A549 (cell line): ENCODE measurements around the gene KLHL29. TPM values are rescaled to one million over a fixed set of nuclear protein-coding genes. Genes with fewer than 3 reads are reported as not detected.

Experiments used
- ATAC-seq, 2 experiments: fragments of 200-7000 bp in 1 of 2; fragments of >200 bp in 1 of 2; cut with Nextera tagmentation in 1 of 2; cut with Tn5 transposase in 1 of 2; 3 replicates each; pipeline versions ENCODE4 v1.8.0 to v1.9.1; 2018 to 2020; ENCODE audit warnings: mild to moderate bottlenecking in 1 of 2, moderate library complexity in 1 of 2
- CTCF ChIA-PET: fragments of 300-600 bp; sonication (Branson Sonifier 250); formaldehyde crosslinking; extraction: SDS; loops from one replicate; lab custom pipeline; 2021; ENCODE audit warnings: antibody characterized with exemption, inconsistent platforms; lab: Yijun Ruan, JAX
- POLR2A ChIA-PET: fragments of 350-600 bp; formaldehyde crosslinking; extraction: SDS; loops from one replicate; lab custom pipeline; 2021; ENCODE audit warnings: antibody characterized with exemption, inconsistent platforms; lab: Yijun Ruan, JAX
- DNase-seq, 2 experiments: peaks; one replicate each; pipeline versions ENCODE4 v3.0.0 to v3.0.0-alpha.2; 2011 to 2016; ENCODE audit warnings: low read depth in 1 of 2, low spot score in 1 of 2
- FAIRE-seq: peaks from 2 replicates; lab custom pipeline; 2011; peaks lifted over from hg19 to GRCh38; lab: Jason Lieb, UNC
- H3K27ac ChIP-seq, 2 experiments: fragments of >200 bp; sonication (Bioruptor Twin); formaldehyde crosslinking; 3 replicates each; pipeline ENCODE4 v1.5.1; 2016 to 2017
- H3K4me1 ChIP-seq: fragments of >200 bp; sonication (Bioruptor Twin); formaldehyde crosslinking; 3 replicates; pipeline ENCODE4 v1.6.1; 2016
- H3K4me2 ChIP-seq: fragments of >200 bp; sonication (Bioruptor Twin); formaldehyde crosslinking; 3 replicates; pipeline ENCODE4 v1.6.1; 2016
- H3K4me3 ChIP-seq: fragments of >200 bp; sonication (Bioruptor Twin); formaldehyde crosslinking; 3 replicates; pipeline ENCODE4 v1.5.1; 2016
- H3K9me3 ChIP-seq: fragments of >200 bp; sonication (Bioruptor Twin); formaldehyde crosslinking; 3 replicates; pipeline ENCODE4 v1.6.1; 2016
- BCL3 ChIP-seq: fragments of >200 bp; sonication (Bioruptor Twin); formaldehyde crosslinking; IDR thresholded peaks from 3 replicates; pipeline ENCODE4 v1.6.1; 2016
- CBX2 ChIP-seq: fragments of 200-600 bp; sonication (generic); IDR thresholded peaks from 2 replicates; pipeline ENCODE4 v1.6.1; 2016; ENCODE audit warnings: low read depth, mild to moderate bottlenecking, borderline replicate concordance
- CBX8 ChIP-seq: fragments of 200-600 bp; sonication (generic); IDR thresholded peaks from 2 replicates; pipeline ENCODE4 v1.6.1; 2016
- CHD4 ChIP-seq: fragments of 200-600 bp; sonication (generic); IDR thresholded peaks from 2 replicates; pipeline ENCODE4 v1.6.1; 2016; ENCODE audit warnings: antibody characterized with exemption, mild to moderate bottlenecking, borderline replicate concordance
- EHF ChIP-seq: fragments of 250-450 bp; sonication (Bioruptor Pico); IDR thresholded peaks from 2 replicates; pipeline ENCODE4 v1.5.0; 2020; ENCODE audit warnings: mild to moderate bottlenecking
- EP300 ChIP-seq, 2 experiments: fragments of >200 bp; sonication (Bioruptor Twin); formaldehyde crosslinking; IDR thresholded peaks; 2 replicates in 1 of 2; 3 replicates in 1 of 2; pipeline ENCODE4 v1.6.1; 2016 to 2017
- ESRRA ChIP-seq: fragments of 150-350 bp; IDR thresholded peaks from 2 replicates; pipeline ENCODE4 v1.6.1; 2014; ENCODE audit warnings: mild to moderate bottlenecking, low read length, borderline replicate concordance
- FOSB ChIP-seq: fragments of 250-450 bp; sonication (Bioruptor Pico); IDR thresholded peaks from 2 replicates; pipeline ENCODE4 v1.5.0; 2020; ENCODE audit warnings: mild to moderate bottlenecking, moderate library complexity
- HDAC2 ChIP-seq: fragments of 200-600 bp; sonication (generic); IDR thresholded peaks from 2 replicates; pipeline ENCODE4 v1.6.1; 2016
- HES2 ChIP-seq: fragments of >200 bp; sonication (Bioruptor Twin); formaldehyde crosslinking; IDR thresholded peaks from 2 replicates; pipeline ENCODE4 v1.6.1; 2016
- HOXA7 ChIP-seq: fragments of 250-450 bp; sonication (Bioruptor Pico); IDR thresholded peaks from 2 replicates; pipeline ENCODE4 v1.5.0; 2020; ENCODE audit warnings: mild to moderate bottlenecking, moderate library complexity
- HOXB13 ChIP-seq: fragments of 250-450 bp; sonication (Bioruptor Pico); IDR thresholded peaks from 2 replicates; pipeline ENCODE4 v1.5.0; 2020; ENCODE audit warnings: low read depth, mild to moderate bottlenecking, moderate library complexity
- HOXB5 ChIP-seq: fragments of 250-450 bp; sonication (Bioruptor Pico); IDR thresholded peaks from 2 replicates; pipeline ENCODE4 v1.5.0; 2020; ENCODE audit warnings: mild to moderate bottlenecking, moderate library complexity
- JUNB ChIP-seq: fragments of >200 bp; sonication (Bioruptor Twin); formaldehyde crosslinking; IDR thresholded peaks from 2 replicates; pipeline ENCODE4 v1.6.1; 2016
- KDM5A ChIP-seq: fragments of 200-600 bp; sonication (generic); IDR thresholded peaks from 2 replicates; pipeline ENCODE4 v1.6.1; 2016; ENCODE audit warnings: antibody characterized with exemption, mild to moderate bottlenecking
- MAFK ChIP-seq: fragments of 450-650 bp; IDR thresholded peaks from 2 replicates; pipeline ENCODE4 v1.6.1; 2014; ENCODE audit not compliant: partially characterized antibody
- MAX ChIP-seq: IDR thresholded peaks from 2 replicates; pipeline ENCODE4 v1.6.1; 2012
- MYC ChIP-seq: IDR thresholded peaks from 2 replicates; pipeline ENCODE4 v1.6.1; 2012; ENCODE audit warnings: mild to moderate bottlenecking, inconsistent platforms, low read length, improper control_type of control experiment, borderline replicate concordance
- NFE2L2 ChIP-seq: fragments of 150-350 bp; conservative IDR thresholded peaks from 2 replicates; pipeline ENCODE4 v1.6.1; 2014; ENCODE audit warnings: low read length
- NPAS2 ChIP-seq: fragments of 250-450 bp; sonication (Bioruptor Pico); IDR thresholded peaks from 2 replicates; pipeline ENCODE4 v1.8.0; 2022; ENCODE audit warnings: mild to moderate bottlenecking, moderate library complexity, borderline replicate concordance
- NR3C1 ChIP-seq: fragments of >200 bp; sonication (Bioruptor Twin); formaldehyde crosslinking; IDR thresholded peaks from 3 replicates; pipeline ENCODE4 v1.6.1; 2017
- POLR2A ChIP-seq: IDR thresholded peaks from 2 replicates; pipeline ENCODE4 v1.6.1; 2012; ENCODE audit warnings: mild to moderate bottlenecking, low read length
- RAD21 ChIP-seq, 2 experiments: fragments of >200 bp in 1 of 2; sonication (Bioruptor Twin) in 1 of 2; formaldehyde crosslinking in 1 of 2; IDR thresholded peaks in 1 of 2; conservative IDR thresholded peaks in 1 of 2; 2 replicates in 1 of 2; 3 replicates in 1 of 2; pipeline ENCODE4 v1.6.1; 2012 to 2018; ENCODE audit warnings: inconsistent platforms in 1 of 2
- RARB ChIP-seq: fragments of 250-450 bp; sonication (Bioruptor Pico); IDR thresholded peaks from 2 replicates; pipeline ENCODE4 v1.8.0; 2021; ENCODE audit warnings: mild to moderate bottlenecking, moderate library complexity
- RCOR1 ChIP-seq: fragments of 150-350 bp; IDR thresholded peaks from 2 replicates; pipeline ENCODE4 v1.6.1; 2014; ENCODE audit warnings: antibody characterized with exemption, low read length, low read depth
- RFX5 ChIP-seq: fragments of 450-650 bp; IDR thresholded peaks from 2 replicates; pipeline ENCODE4 v1.7.1; 2014; ENCODE audit warnings: antibody characterized with exemption, mild to moderate bottlenecking, moderate library complexity
- RNF2 ChIP-seq: fragments of 200-600 bp; sonication (generic); IDR thresholded peaks from 2 replicates; pipeline ENCODE4 v1.6.1; 2016; ENCODE audit warnings: low read depth, mild to moderate bottlenecking, antibody characterized with exemption, moderate library complexity, borderline replicate concordance
- TP53 ChIP-seq: fragments of 250-450 bp; sonication (Bioruptor Pico); IDR thresholded peaks from 2 replicates; pipeline ENCODE4 v1.5.0; 2021; ENCODE audit warnings: mild to moderate bottlenecking, moderate library complexity
- ZC3H11A ChIP-seq: fragments of 450-650 bp; IDR thresholded peaks from 2 replicates; pipeline ENCODE4 v1.6.1; 2014; ENCODE audit warnings: antibody characterized with exemption, mild to moderate bottlenecking
- ZFP36 ChIP-seq: fragments of 450-650 bp; IDR thresholded peaks from 2 replicates; pipeline ENCODE4 v1.6.1; 2014; ENCODE audit warnings: borderline replicate concordance; ENCODE audit not compliant: partially characterized antibody
- ZNF302 ChIP-seq: fragments of 250-450 bp; sonication (Bioruptor Pico); IDR thresholded peaks from 2 replicates; pipeline ENCODE4 v1.9.0; 2021; ENCODE audit warnings: inconsistent platforms, mild to moderate bottlenecking, moderate library complexity
- WGBS: methylation state at CpG from one replicate; pipeline ENCODE4 v1.1.6; 2017; ENCODE audit errors: missing lambda C conversion rate; 5-methylcytosine and 5-hydroxymethylcytosine counted together
- polyA plus RNA-seq, 4 experiments: library from polyadenylated mRNA; depleted of rRNA in 3 of 4; stranded (reverse); fragments of >200 nt; fragmentation: RNase III in 1 of 4; extraction: RNeasy Plus Mini Kit Qiagen cat#74134 plus additional on column Dnase treatment in 1 of 4; gene quantifications; 2 replicates in 3 of 4; 3 replicates in 1 of 4; pipeline ENCODE4 v1.2.3, GENCODE V29; 2011 to 2017

The KLHL29 gene
- polyA plus RNA-seq, 2 of the 4 experiments (the other 2 are of a cell fraction), result 1.3 to 2.5 TPM

- POLR2A ChIA-PET, result no interaction called here
- FAIRE-seq (no peak), ATAC-seq (no peak), DNase-seq (no peak)
- H3K4me1 ChIP-seq, result no peaks in the 10 kb centered on the region
- H3K4me2 ChIP-seq, result no peak overlapping the region
- no peak overlapping the region for H3K4me3 ChIP-seq
- H3K27ac ChIP-seq, result no peak overlapping the region
- WGBS, result 87% methylated on average over 26 of the region's 30 CpGs
- CTCF ChIA-PET, result interaction anchor here (0.6 kb wide), 1 partner anchor 40 kb away, joined by 4 read pairs; no protein-coding TSS in a partner anchor
- TF ChIP-seq HOXA7 (CRISPR knock-in tag), result no peak
- no peak for TF ChIP-seq HDAC2
- TF ChIP-seq EHF, result no peak
- TF ChIP-seq EP300 (IDR thresholded peaks at IDR 0.05), result no peak
- TF ChIP-seq RNF2, result no peak
- TF ChIP-seq ESRRA, result no peak
- TF ChIP-seq RFX5, result no peak
- TF ChIP-seq ZNF302, result no peak
- TF ChIP-seq NFE2L2, result no peak
- TF ChIP-seq HOXB5 (CRISPR knock-in tag), result no peak
- TF ChIP-seq MAFK, result no peak
- no peaks in the 10 kb centered on the region for H3K9me3 ChIP-seq
These were observed 177.2 kb downstream of the KLHL29 start for GRCh38 chr2:23562143-23562542.

GRCh38 chr2:23563151-23563550 lies 178.2 kb downstream of the KLHL29 start:
- FAIRE-seq, result no peak
- no peak overlapping the region for H3K4me3 ChIP-seq
- H3K4me1 ChIP-seq, result no peaks in the 10 kb centered on the region
- WGBS, result 83% methylated on average over 3 of the region's 10 CpGs
- ChIA-PET POLR2A (no interaction called here), CTCF (no interaction called here)
- TF ChIP-seq ZFP36 (no peak), TP53 (CRISPR knock-in tag) (no peak), CHD4 (no peak)
- H3K27ac ChIP-seq, result no peak overlapping the region
- no peak for DNase-seq
- H3K4me2 ChIP-seq, result no peak overlapping the region
- H3K9me3 ChIP-seq, result no peaks in the 10 kb centered on the region
- no peak for ATAC-seq

- WGBS, result 81% methylated on average over 20 of the region's 22 CpGs
- no peak for DNase-seq
- POLR2A ChIA-PET, result no interaction called here
These were observed 179.0 kb downstream of the KLHL29 start for GRCh38 chr2:23563673-23564614.

GRCh38 chr2:23564615-23564960 lies 179.6 kb downstream of the KLHL29 start:
- H3K4me2 ChIP-seq, result no peak overlapping the region
- H3K4me1 ChIP-seq, result no peaks in the 10 kb centered on the region
- no peak overlapping the region for H3K4me3 ChIP-seq
- no peak for ATAC-seq
- CTCF ChIA-PET, result interaction anchor here (0.5 kb wide), 1 partner anchor 198 kb away, joined by 3 read pairs; no protein-coding TSS in a partner anchor
- no peak for DNase-seq
- H3K9me3 ChIP-seq, result no peaks in the 10 kb centered on the region
- TF ChIP-seq FOSB (CRISPR knock-in tag), result no peak
- TF ChIP-seq RCOR1, result no peak
- TF ChIP-seq HOXA7 (CRISPR knock-in tag), result no peak
- TF ChIP-seq MYC, result no peak
- no peak for TF ChIP-seq CBX8
- TF ChIP-seq JUNB, result no peak
- no peak for TF ChIP-seq NR3C1
- no peak for TF ChIP-seq RFX5
- no peak for TF ChIP-seq RARB
- no peak for TF ChIP-seq HES2
- no peak for TF ChIP-seq BCL3
- TF ChIP-seq NPAS2, result no peak
- TF ChIP-seq ZC3H11A, result no peak
- no peak for TF ChIP-seq ESRRA
- no peak for TF ChIP-seq ZFP36
- no peak for TF ChIP-seq KDM5A
- TF ChIP-seq MAX, result no peak
- no peak for TF ChIP-seq POLR2A
- no peak for TF ChIP-seq HOXB13 (CRISPR knock-in tag)
- TF ChIP-seq, all 56 proteins: peak for 0
- POLR2A ChIA-PET, result no interaction called here
- WGBS, result 93% methylated on average over 7 of the region's 8 CpGs
- H3K27ac ChIP-seq, result no peak overlapping the region
- no peak for FAIRE-seq

More at GRCh38 chr2:23563673-23564614, 179.0 kb downstream of the KLHL29 start:
- CTCF ChIA-PET, result interaction anchor here (0.5 kb wide), 1 partner anchor 197 kb away, joined by 3 read pairs; no protein-coding TSS in a partner anchor
- no peaks in the 10 kb centered on the region for H3K9me3 ChIP-seq
- TF ChIP-seq RAD21 (conservative IDR thresholded peaks at IDR 0.05 in 1 of 2, IDR thresholded peaks at IDR 0.05 in 1 of 2) (no peak), KDM5A (no peak), CBX2 (no peak), HOXB13 (CRISPR knock-in tag) (no peak), CBX8 (no peak), EHF (no peak)
- TF ChIP-seq, all 56 proteins: peak for 0
- H3K4me1 ChIP-seq, result no peaks in the 10 kb centered on the region
- ATAC-seq (peak in 1 of 2 experiments; percentile 24; a peak in 1 of 6 replicates), FAIRE-seq (no peak)
- no peak overlapping the region for H3K27ac ChIP-seq
- H3K4me2 ChIP-seq, result no peak overlapping the region
- no peak overlapping the region for H3K4me3 ChIP-seq
